DOHH2 (cell line): ENCODE results near the gene CYP4A11.
"Not testable (repeated sequence)": the region's sequence is repeated elsewhere in the genome, so short reads cannot be mapped to it uniquely, and the experiment has no call there.

Experiments used
- H3F3A ChIP-seq: fragments of 200-600 bp; sonication (generic), shearing (Covaris generic); 2 replicates; pipeline ENCODE4 v1.6.0; 2016; ENCODE audit warnings: antibody characterized with exemption, mild to moderate bottlenecking; ENCODE audit not compliant: control insufficient read depth, insufficient read depth
- H3K27ac ChIP-seq: fragments of 200-600 bp; sonication (generic); 2 replicates; pipeline ENCODE4 v1.5.1; 2014; ENCODE audit warnings: low read depth, mild to moderate bottlenecking, low read length, moderate library complexity
- H3K27me3 ChIP-seq: fragments of 200-600 bp; sonication (generic); 2 replicates; pipeline ENCODE4 v1.6.1; 2014; ENCODE audit warnings: mild to moderate bottlenecking, low read length, mixed read lengths; ENCODE audit not compliant: control insufficient read depth
- H3K36me3 ChIP-seq: fragments of 200-600 bp; sonication (generic); 2 replicates; pipeline ENCODE4 v1.6.1; 2014; ENCODE audit warnings: mild to moderate bottlenecking, low read length, moderate library complexity, mixed read lengths; ENCODE audit not compliant: control insufficient read depth
- H3K4me1 ChIP-seq: fragments of 200-600 bp; sonication (generic); 2 replicates; pipeline ENCODE4 v1.6.1; 2014; ENCODE audit warnings: mild to moderate bottlenecking, low read length, mixed read lengths; ENCODE audit not compliant: control insufficient read depth
- H3K4me2 ChIP-seq: fragments of 200-600 bp; sonication (generic); 2 replicates; pipeline ENCODE4 v1.6.0; 2014; ENCODE audit warnings: mild to moderate bottlenecking, low read length, moderate library complexity
- H3K4me3 ChIP-seq: fragments of 200-600 bp; sonication (generic); 2 replicates; pipeline ENCODE4 v1.5.1; 2014; ENCODE audit warnings: mild to moderate bottlenecking, low read length, mixed read lengths
- H3K79me2 ChIP-seq: fragments of 200-600 bp; sonication (generic); 2 replicates; pipeline ENCODE4 v1.6.1; 2014; ENCODE audit warnings: mild to moderate bottlenecking, low read length, mixed read lengths; ENCODE audit not compliant: control insufficient read depth
- H3K9me2 ChIP-seq: fragments of 200-600 bp; sonication (generic); replicated peaks from 2 replicates; pipeline ENCODE4 v1.6.1; 2014; ENCODE audit warnings: mild to moderate bottlenecking, low read length, mixed read lengths; ENCODE audit not compliant: control insufficient read depth
- H3K9me3 ChIP-seq: fragments of 200-600 bp; sonication (generic); 2 replicates; pipeline ENCODE4 v1.6.1; 2014; ENCODE audit warnings: antibody characterized with exemption, low read length, mixed read lengths; ENCODE audit not compliant: control insufficient read depth, insufficient read depth
- H4K20me1 ChIP-seq: fragments of 200-600 bp; sonication (generic); 2 replicates; pipeline ENCODE4 v1.6.0; 2014; ENCODE audit warnings: low read depth, mild to moderate bottlenecking, antibody characterized with exemption, low read length, moderate library complexity; ENCODE audit not compliant: control insufficient read depth, insufficient read depth
- EZH2phosphoT487 ChIP-seq: fragments of 200-600 bp; sonication (generic); IDR thresholded peaks from 2 replicates; pipeline ENCODE4 v1.6.1; 2017; ENCODE audit warnings: borderline replicate concordance, mild to moderate bottlenecking, antibody characterized with exemption, low read length, moderate library complexity, mixed read lengths
- TF ChIP-seq, protein P1 (sequence below): fragments of 200-600 bp; sonication (generic); IDR thresholded peaks from one replicate; pipeline ENCODE4 v1.5.1; 2014; ENCODE audit warnings: antibody characterized with exemption, mild to moderate bottlenecking, low read depth, low read length; ENCODE audit not compliant: poor library complexity, severe bottlenecking

Gene CYP4A11, protein sequence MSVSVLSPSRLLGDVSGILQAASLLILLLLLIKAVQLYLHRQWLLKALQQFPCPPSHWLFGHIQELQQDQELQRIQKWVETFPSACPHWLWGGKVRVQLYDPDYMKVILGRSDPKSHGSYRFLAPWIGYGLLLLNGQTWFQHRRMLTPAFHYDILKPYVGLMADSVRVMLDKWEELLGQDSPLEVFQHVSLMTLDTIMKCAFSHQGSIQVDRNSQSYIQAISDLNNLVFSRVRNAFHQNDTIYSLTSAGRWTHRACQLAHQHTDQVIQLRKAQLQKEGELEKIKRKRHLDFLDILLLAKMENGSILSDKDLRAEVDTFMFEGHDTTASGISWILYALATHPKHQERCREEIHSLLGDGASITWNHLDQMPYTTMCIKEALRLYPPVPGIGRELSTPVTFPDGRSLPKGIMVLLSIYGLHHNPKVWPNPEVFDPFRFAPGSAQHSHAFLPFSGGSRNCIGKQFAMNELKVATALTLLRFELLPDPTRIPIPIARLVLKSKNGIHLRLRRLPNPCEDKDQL

DNA sequence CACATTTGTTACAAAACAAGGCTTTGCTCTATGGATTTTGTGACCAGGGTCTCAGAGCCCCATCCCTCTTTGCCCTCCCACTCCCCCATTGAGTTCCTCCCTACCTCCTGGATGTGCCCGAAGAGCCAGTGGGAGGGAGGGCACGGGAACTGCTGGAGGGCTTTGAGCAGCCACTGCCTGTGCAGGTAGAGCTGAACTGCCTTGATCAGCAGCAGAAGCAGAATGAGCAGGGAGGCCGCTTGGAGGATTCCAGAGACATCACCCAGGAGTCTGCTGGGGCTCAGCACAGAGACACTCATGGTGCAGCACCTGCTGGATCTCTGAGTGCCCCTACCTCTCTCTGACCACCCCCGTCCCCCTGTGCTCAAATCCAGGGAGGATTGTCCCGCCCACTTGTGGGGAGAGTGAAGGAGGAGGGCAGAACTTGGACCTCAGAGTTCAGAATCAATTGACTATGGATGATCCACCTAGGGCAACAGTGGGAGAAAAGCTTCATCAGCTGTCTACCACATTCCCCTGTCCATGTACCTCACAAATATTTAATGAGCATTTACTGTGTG is at the start of gene CYP4A11:
CYP4A11 (minus strand) TSS at position 342 of the 560 bp plus-strand sequence; CDS start at position 299, 43 bp downstream.
- no peak within 1 kb of the TSS for H3K4me2 ChIP-seq
- H3K4me1 ChIP-seq, result no peaks in the 10 kb centered on the region
- H3K4me3 ChIP-seq, result no peak within 1 kb of the TSS
- TF ChIP-seq, protein P1, sequence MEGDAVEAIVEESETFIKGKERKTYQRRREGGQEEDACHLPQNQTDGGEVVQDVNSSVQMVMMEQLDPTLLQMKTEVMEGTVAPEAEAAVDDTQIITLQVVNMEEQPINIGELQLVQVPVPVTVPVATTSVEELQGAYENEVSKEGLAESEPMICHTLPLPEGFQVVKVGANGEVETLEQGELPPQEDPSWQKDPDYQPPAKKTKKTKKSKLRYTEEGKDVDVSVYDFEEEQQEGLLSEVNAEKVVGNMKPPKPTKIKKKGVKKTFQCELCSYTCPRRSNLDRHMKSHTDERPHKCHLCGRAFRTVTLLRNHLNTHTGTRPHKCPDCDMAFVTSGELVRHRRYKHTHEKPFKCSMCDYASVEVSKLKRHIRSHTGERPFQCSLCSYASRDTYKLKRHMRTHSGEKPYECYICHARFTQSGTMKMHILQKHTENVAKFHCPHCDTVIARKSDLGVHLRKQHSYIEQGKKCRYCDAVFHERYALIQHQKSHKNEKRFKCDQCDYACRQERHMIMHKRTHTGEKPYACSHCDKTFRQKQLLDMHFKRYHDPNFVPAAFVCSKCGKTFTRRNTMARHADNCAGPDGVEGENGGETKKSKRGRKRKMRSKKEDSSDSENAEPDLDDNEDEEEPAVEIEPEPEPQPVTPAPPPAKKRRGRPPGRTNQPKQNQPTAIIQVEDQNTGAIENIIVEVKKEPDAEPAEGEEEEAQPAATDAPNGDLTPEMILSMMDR, result no peak
- no peak for TF ChIP-seq EZH2phosphoT487
- H3K9me3 ChIP-seq, result no peaks in the 10 kb centered on the region
- no peak within 1 kb of the TSS for H3K27ac ChIP-seq
- H3K36me3 ChIP-seq, result no peaks in the 10 kb centered on the region
- H3F3A ChIP-seq, result no peaks in the 10 kb centered on the region
- H4K20me1 ChIP-seq, result no peaks in the 10 kb centered on the region
- no peaks in the 10 kb centered on the region for H3K27me3 ChIP-seq
- no peaks in the 10 kb centered on the region for H3K9me2 ChIP-seq
- H3K79me2 ChIP-seq, result no peaks in the 10 kb centered on the region

DNA sequence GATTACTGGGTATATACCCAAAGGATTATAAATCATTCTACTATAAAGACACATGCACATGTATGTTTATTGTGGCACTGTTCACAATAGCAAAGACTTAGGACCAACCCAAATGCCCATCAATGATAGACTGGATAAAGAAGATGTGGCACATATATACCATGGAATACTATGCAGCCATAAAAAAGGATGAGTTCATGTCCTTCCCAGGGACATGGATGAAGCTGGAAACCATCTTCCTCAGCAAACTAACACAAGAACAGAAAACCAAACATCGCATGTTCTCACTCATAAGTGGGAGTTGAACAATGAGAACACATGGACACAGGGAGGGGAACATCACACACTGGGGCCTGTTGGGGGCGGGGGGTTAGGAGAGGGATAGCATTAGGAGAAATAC is 49.3 kb upstream of the CYP4A11 start:
- H4K20me1 ChIP-seq, H3K27me3 ChIP-seq, H3F3A ChIP-seq, H3K9me3 ChIP-seq, H3K79me2 ChIP-seq, H3K4me1 ChIP-seq, H3K4me2 ChIP-seq, H3K27ac ChIP-seq, H3K9me2 ChIP-seq, H3K4me3 ChIP-seq, H3K36me3 ChIP-seq: not testable (repeated sequence)

DNA sequence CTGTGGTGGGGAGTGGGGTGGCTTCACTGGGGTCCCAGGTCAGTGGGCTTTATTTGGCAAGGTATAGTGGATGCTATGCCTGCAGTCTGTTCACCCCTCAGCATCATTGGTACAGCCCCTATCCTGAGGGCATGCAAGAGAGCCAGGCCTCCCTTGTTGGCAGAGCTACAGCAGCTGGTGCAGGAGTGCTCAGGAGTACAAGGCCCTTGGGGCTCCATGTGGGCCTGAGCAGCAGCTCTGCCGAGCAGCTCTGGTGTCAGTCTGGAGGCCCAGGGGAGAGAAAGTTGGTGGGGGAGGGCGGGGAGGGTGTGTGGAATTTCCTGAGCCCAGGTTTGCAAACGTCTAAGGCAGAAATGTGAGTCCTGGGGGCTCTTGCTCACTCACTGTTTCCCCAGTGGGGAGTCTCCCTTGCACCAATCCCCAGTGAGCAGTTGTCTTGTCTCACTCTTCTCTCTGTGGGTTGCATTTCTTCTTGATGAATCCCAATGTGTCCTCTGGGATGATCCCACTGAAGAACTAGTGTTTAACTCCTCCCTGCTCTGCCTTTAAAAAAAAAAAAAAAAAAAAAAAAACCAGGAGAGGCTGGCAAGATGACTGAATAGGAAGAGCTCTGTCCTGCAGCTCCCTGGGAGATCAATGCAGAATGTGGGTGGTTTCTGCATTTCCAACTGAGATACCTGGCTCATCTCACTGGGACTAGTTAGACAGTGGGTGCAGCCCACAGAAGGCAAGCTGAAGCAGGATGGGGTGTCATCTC is 42.7 kb upstream of the CYP4A11 start:
- H3K4me2 ChIP-seq, result no peak overlapping the region
- H3F3A ChIP-seq, result no peaks in the 10 kb centered on the region
- no peaks in the 10 kb centered on the region for H3K9me3 ChIP-seq
- no peaks in the 10 kb centered on the region for H3K9me2 ChIP-seq
- no peak for TF ChIP-seq EZH2phosphoT487
- TF ChIP-seq, protein P1, result no peak
- H3K36me3 ChIP-seq, result no peaks in the 10 kb centered on the region
- H3K27ac ChIP-seq, result no peak overlapping the region
- H3K4me3 ChIP-seq, result no peak overlapping the region
- H3K27me3 ChIP-seq, result 0 out of 2 replicates have a peak, but pooled peaks cover 4% of the 10 kb centered on the region
- H4K20me1 ChIP-seq, result no peaks in the 10 kb centered on the region
- H3K4me1 ChIP-seq, result no peaks in the 10 kb centered on the region
- no peaks in the 10 kb centered on the region for H3K79me2 ChIP-seq
